HG03469 (cell line): Measurements from ENCODE around the gene VEGFA.

Experiments
- ATAC-seq: cut with Tn5 transposase; IDR thresholded peaks from one replicate; pipeline ENCODE4 v1.9.1; 2021; ENCODE audit warnings: mild to moderate bottlenecking, moderate library complexity, moderate number of reproducible peaks; ENCODE audit not compliant: unreplicated experiment

Gene VEGFA

DNA sequence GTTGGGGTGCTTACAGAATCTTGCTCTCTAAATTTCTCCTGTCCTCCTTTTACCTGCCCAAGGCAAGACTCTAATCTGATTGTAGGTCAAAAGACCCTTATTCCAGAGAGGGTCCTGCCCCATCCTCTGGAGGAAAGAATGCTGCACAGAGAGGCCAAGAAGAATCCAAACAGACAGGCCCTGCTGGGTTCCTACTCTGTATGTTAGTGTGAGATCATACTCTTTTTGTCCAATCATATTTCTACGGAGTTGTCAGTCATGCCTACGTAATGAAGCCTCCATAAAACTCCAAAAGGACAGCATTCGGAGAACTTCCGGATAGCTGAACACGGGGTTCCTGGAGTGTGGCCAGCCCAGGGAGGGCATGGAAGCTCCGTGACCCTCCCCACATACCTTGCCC lies 50.5 kb downstream of the VEGFA start:
- no peak for ATAC-seq

DNA sequence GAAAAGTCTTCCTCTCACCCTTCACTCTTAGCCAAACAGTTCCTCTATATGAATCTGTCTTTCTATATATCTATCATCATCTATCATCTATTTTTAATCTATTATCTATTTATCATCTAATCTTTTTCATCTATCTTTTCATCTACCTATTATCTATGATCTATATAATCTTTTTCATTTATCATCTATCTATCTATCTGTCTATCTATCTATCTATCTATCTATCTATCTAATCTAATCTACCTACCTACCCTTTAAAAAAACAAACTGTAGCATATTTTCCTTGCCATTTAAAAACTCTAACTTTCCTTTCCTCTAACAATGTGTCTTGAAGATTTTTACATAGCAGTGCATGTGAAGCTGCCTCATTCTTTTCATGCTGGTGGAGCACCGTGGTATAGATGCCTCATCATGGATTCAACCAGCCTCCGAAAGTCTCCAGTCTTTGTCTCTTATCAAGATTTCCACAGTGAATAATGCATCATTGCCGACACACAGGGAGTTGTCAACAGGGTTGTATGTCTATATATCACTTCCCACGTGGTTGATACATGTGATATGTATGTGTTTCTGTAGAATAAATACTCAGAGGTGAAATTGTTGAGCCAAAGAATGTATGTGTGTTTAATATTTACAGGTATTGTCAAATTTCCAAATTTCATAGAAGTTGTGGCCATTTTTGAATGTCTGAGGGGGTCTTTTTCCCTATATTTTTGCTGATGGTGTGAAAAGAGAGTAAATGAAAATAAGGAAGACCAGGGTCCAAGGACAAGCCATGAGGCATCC lies 51.3 kb downstream of the VEGFA start:
- no peak for ATAC-seq

DNA sequence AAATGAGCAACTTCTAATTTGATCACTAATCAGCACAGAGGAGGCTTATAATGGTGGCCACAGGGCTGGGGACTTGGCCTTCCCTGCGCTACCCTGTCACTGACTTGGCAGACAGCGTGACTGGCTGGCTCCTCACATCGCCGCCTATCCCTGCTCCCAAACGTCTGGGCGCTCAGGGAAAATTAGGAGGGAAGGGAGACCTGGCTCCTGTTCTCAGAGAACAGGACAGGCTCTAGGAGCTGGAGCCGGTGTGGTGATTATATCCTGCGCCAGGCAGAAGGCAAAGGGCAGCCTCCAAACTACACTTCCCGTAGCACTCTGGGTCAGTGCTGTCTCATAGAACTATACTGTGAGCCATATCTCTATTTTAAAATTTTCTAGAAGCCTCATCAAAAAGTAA lies 53.4 kb downstream of the VEGFA start:
- no peak for ATAC-seq

DNA sequence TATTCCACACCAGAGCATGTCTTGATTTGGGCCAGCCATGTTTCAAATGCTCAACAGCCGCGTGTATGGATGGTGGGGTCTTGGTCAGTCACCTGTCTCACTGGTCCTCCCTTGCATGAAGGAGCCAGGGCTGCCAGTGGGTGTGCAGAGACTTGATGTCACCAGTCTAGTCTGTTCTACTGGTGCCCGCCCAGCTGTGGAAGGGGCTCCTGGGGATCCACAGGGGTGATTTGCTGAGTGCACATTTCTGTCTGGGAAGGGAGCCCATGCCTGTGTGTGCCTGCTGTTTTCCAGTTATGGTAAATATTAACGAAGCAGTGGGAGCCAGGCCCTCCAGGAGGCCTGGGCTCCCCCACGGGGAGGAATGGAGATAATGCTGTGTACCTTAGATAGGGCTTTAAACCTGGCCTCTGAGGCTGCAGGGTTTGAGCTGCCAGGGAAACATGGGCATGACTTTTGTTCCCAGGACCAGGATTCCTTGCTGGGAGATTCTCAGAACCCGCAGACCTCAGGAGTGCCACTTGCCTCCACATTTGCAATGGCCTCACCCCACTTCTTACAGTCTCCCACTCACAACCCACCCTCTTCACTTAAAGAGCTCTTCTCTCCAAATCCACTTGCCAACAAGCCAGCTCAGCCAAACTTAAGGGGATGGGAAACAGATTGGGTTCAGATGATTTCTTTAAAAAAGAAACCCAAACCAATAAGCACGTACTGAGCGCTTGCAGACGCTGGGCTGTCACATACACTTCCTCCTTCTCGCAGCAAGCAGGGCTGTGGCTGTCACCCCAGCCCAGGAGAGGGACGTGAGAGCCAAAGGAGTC lies 54.1 kb downstream of the VEGFA start:
- ATAC-seq, result no peak

DNA sequence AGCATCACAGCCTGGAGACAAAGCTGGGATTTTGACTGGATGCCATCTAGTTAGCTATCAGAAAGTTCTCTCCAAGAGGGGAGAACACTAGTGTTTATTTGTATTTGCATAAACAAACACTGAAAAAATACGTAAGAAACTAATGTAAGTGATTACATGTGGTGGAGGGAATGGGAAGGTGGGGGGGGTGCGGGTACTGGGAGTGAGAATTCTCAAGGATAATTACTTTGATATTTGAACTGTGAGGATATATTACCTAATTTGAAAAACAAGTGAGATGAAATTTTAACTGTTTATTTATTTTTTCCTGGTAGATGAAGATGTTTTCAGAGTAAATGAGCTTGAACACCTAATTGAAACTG lies 54.7 kb downstream of the VEGFA start:
- no peak for ATAC-seq

DNA sequence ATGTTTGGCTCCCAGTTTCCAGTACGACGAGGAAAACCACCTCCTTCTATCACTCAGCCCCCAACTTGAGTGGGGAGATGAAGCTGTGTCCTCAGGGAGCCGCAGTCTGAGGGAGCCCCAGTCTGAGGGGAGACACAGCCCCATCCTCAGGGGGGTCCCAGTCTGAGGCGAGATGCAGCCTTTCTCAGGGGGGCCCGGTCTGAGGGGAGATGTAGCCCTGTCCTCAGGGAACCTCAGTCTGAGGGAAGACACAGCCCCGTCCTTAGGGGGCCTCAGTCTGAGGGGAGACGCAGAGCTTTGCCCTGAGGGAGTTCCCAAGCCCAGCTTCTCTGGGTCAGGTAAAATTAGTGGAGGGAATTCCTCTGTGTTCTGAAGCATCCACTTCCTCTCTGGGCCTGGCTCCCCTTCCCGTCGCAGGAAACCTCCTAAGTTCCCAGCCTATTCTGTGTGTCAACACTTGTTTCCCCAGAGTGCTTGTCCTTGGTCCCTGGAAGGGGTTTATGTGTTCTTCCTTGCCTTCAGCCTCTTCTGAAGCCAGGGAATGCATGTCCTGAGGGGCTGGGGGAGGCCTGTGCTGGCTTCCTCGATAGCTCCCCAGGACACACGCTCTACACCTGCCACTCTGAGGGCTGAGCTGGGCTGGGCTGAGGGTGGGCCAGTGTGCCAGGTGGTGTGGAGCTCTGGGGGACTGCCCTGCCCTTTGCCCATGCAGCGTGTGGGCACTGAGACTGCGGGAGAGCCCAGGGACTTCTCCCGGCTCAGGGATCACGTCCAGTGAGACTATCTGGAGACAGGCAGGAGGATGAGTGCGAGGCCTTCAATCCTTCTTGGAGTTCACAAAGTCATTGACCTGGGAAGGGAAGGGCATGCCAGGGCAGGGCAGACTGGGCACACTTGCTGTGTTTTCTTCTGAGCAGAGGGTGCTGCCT lies 55.4 kb downstream of the VEGFA start:
- no peak for ATAC-seq

DNA sequence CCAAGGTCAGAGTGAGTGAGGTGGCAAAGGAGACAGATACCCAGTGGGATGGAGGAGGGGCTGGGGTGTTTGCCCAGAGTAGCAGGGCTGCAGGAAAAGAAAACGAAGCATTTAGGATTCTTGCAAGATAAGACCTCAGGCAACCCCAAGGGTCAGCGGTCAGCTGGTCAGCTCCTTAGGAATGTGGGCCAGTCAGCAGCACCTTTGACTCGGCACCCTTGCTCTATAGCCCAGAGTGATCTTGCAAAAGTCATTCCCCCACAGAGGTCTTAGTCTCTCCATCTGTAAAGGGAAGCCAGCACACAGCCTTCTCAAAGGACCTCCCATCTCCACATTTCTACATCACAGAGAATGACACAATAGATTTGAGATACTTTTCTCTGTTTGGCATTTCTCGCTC lies 56.7 kb downstream of the VEGFA start:
- ATAC-seq, result no peak

DNA sequence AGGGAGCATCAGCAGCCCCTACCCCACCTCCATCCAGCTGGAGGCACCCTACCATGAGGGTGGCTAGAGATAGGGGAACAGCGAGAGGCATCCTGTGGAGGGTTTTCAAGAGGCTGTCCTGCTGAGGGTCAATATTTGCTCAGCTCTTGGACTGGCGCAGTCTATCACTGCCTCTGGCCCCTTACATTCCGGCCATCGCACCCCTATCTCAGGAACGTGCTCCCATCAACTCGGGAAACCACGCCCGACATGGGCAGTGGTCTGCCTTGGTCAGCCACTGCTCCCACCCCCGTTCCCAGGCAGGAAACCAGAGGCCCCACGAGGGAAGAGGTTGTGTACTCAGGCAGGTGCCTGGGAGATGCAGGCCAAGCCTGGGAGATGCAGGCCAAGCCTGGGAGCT lies 57.9 kb downstream of the VEGFA start:
- no peak for ATAC-seq

DNA sequence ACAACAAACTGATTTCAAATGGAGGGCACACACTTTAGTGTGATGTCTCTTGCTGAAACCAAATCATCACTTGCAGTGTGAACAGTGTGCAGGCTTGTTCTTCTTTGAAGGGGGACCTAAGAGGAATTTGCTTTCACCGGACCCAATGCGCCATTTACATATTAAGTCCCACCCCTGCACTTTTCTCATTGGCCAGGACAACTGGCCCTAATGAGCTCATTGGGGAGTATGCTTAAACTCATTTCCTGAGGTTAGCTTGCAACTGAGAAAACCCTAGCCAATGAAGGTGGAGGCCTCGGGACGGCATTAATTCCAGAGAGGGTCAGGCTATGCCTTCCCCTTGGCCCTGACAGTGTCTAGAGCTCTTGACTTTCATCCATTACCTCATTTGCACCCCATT lies 58.7 kb downstream of the VEGFA start:
- ATAC-seq, result no peak

DNA sequence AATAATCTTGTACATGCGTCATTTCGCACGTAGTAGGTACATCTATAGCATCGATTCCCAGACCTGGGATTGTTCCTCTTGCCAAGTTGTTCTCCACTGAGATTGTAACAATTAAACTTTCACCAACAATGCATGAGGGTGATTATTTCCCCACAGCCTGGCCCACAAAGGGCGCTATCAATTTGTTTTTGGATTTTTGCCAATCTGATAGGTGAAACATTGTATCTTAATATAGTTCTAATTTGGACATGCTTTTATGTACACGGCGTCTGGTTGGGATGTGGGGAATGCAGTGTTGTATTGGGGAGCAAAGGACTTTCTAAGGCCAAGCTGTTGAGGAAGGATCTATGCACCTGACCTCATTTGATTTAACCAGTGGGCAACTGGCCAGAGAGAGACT lies 59.5 kb downstream of the VEGFA start:
- no peak for ATAC-seq

DNA sequence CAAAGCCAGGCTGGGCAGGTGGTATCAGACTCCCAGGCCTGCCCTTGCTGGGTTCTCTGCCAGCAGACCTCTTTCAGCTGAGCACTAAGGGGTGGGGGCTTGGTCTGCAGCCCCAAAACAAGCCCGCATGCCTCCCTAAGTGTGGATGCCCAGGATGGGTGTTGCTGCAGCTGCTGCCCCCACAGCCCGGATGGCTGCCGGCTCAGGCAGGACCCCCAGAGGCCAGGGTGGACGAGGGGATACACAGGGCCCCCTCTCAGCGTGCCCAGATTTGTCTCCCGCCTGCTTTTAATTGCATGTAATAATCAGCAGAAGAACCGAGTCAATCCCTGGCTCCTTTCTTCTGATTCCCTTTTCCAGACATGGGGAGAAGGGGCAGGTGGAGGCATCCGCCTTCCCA lies 60.8 kb downstream of the VEGFA start:
- no peak for ATAC-seq

DNA sequence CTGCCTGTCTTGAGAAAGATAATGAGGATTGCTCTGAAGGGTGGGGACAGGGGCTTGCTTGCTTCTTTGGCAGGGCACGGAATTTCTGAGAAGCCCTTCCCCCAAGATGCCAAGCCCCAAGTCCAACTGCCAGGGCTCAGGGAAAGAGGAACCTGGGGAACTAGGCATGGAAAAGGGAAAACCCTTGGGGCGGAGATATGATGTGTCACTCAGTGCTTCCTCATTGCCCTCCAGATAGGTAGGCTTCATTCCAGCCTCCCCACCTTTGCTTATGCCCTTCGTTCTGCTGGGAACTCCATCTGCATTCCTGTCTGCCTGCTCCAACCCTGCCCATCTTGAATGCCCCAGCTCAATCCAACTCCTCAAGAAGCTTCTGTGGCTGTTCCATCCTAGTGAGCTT lies 61.2 kb downstream of the VEGFA start:
- no peak for ATAC-seq

DNA sequence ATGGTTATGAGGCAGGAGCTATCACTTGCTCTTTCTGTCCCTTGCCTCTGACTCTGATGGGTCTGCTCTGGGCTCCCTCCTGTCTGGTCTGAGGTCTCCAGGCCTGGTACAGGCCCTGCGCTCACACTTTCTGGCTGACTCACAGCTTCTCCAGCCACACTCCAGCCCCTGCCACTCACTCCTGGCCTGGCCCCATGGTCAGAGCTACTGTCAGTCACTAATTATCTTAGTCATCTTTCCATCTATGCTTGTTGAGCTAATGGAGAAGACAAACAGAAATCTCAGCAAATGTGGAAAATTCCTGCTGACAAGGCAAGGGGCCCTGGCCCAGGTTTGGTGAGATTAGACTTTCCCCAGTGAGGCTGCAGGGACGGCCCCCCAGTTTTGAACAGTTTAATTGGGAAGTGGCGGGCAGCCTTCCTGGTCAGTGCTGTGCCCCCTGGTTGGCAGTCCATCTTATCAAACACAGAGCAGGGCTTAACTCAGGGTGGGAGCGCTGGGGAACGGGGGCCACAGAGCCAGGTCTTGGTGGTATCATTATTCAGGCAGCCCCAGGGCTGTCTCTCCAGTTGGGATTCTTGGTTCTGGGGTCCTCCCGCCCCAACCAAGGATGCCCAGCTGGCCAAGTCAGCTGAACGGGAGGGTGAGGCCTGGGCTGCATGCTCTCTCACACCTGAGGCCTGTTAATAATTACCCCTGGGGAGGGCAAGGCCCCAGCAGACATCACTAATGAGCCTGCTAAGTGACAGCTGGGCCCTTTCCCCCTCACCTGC lies 63.4 kb downstream of the VEGFA start:
- ATAC-seq, result no peak

DNA sequence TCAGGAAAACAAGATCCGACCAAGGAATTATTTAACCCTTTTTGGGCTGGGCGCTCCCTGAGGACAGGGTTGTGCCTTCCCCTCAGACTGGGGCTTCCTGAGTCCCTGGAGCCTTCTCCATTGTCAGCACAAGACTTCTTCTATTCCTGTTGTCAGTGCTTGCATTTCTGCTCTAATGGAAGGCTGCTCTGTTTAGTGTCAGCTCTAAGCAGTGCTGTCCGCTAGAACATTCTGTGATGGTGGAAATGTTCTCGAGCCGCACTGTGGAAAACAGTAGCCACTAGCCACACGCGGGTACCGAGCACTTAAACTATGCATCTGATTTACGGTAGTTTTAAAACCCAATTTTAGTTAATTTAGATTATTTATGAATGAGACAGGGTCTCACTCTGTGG lies 64.0 kb downstream of the VEGFA start:
- no peak for ATAC-seq

DNA sequence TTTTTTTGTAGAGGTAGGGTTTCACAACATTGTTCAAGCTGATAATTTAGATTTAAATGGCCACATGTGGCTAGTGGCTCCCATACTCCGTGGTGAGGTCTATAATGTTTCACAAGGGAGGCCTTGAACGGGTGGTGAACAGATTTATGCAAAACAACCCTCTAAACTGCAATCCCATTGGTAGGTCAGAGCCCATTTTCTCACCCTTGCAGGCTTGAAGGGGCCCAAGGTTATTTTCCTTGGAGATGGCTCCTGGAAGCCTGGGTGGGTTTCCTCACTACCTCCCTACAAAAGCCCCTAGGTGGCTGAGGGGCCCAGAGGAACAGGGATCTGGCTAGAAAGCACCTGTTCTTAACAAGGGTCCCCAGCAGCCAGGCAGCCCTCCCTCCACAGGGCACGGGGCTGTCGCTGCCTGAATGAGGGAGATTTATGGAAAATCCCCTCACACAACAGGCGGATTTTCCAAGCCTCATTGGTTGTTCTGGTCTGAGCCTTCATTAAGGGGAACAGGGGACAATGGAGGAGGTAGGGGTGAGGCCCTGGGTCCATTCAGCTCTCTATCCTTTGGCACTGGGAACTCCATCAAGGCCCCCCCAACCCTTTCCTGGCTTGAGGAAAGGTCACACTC lies 64.6 kb downstream of the VEGFA start:
- ATAC-seq, result no peak

DNA sequence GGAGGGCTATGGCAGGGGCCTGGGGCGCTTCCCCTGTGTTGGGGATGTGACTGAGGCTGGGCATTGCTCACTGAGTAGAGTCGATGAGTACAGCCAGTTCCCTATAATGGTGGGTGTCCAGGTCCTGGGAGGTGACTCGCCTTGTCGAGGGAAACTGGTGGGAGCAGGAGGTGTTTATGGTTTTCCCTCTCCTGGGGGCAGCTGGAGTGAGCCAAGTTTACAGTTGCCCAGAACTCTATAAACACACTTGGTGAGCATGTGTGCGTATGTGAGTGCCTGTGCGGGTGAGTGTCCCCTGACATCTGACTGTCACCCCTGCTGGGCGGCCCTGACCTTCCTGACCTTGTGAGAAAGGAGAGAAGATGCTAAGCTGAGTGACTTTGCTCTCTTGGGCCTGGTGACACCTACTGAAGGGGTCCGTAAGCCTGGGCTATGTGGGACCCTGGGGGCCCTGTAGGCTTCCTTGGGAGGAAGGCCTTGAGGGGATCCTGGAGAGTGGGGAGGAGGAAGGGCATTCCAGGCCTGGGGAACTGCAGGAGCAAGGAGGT lies 65.9 kb downstream of the VEGFA start:
- no peak for ATAC-seq
